ENCODE measurements around the gene NANOS3. TPM values are rescaled to one million over a fixed set of nuclear protein-coding genes. Genes with fewer than 3 reads are reported as not detected.
A peak's percentile ranks its signal among the peaks of the same experiment; 100 is the strongest.

NANOS3 gene
- total RNA-seq, 8 experiments from 2014 or later, result 1.4 to 14.9 (median 3.7) TPM; not detected in 2

GRCh38 chr19:13861392-13861713 is 15.6 kb upstream of the NANOS3 start:
- no peak overlapping the region for H3K27ac ChIP-seq
- no peak for ATAC-seq (replicated peaks in 6 of 8)
- in situ Hi-C loops (cut with MboI; ENCODE audit: low pct_unique_long_range_greater_than_20kb in 2 of 9, low sequenced_read_pairs in 9 of 9, unreplicated experiment in 9 of 9), result loop anchor here in 8 of 9 experiments (10.0 to 25.0 kb wide), 4 partner anchors 77 to 274 kb away; no protein-coding TSS in a partner anchor

GRCh38 chr19:13861714-13862531 is 15.0 kb upstream of the NANOS3 start:
- Histone ChIP-seq H3K27ac (no peak overlapping the region), H3K4me3 (peak overlapping the region in 4 of 5 donors; percentile 5 to 14 (median 8)), H3K4me1 (replicated peaks in 1 of 2) (peaks cover 23 to 25% of the 10 kb centered on the region in 2 donors)
- peak; percentile 71 to 86 (median 76) for ATAC-seq (replicated peaks in 6 of 8)
- in situ Hi-C loops (cut with MboI; ENCODE audit: low pct_unique_long_range_greater_than_20kb in 2 of 9, low sequenced_read_pairs in 9 of 9, unreplicated experiment in 9 of 9), result loop anchor here in 8 of 9 experiments (10.0 to 25.0 kb wide), 4 partner anchors 77 to 275 kb away; no protein-coding TSS in a partner anchor
- WGBS, 10 experiments, result 0% methylated on average over 1 to 7 of the region's 27 CpGs; no CpG with 5 or more reads in 8 of the 10 experiments

More at GRCh38 chr19:13861392-13861713, 15.6 kb upstream of the NANOS3 start:
- no peak overlapping the region for H3K4me3 ChIP-seq
- H3K4me1 ChIP-seq (replicated peaks in 1 of 2), result peaks cover 18 to 21% of the 10 kb centered on the region in 2 donors
- WGBS, 10 experiments, result 20 to 93% (median 80%) methylated on average over 1 to 9 of the region's 11 CpGs; no CpG with 5 or more reads in 5 of the 10 experiments

- H3K4me3 ChIP-seq, result peak overlapping the region in 3 of 5 donors; percentile 52 to 92 (median 67)
- no peak for ATAC-seq (replicated peaks in 6 of 8)
- in situ Hi-C loops (cut with MboI; ENCODE audit: low pct_unique_long_range_greater_than_20kb in 2 of 9, low sequenced_read_pairs in 9 of 9, unreplicated experiment in 9 of 9), result loop anchor here in 8 of 9 experiments (10.0 to 25.0 kb wide), 4 partner anchors 79 to 277 kb away; no protein-coding TSS in a partner anchor
- H3K4me1 ChIP-seq (replicated peaks in 1 of 2), result peaks cover 23 to 25% of the 10 kb centered on the region in 2 donors
- WGBS, 10 experiments, result 20 to 80% (median 60%) methylated on average over 1 of the region's 13 CpGs; no CpG with 5 or more reads in 7 of the 10 experiments
- no peak overlapping the region for H3K27ac ChIP-seq
Measured at GRCh38 chr19:13864046-13864666, 12.8 kb upstream of the NANOS3 start.

GRCh38 chr19:13864667-13865570 is 12.0 kb upstream of the NANOS3 start:
- in situ Hi-C loops (cut with MboI; ENCODE audit: low pct_unique_long_range_greater_than_20kb in 2 of 9, low sequenced_read_pairs in 9 of 9, unreplicated experiment in 9 of 9), result loop anchor here in 8 of 9 experiments (10.0 to 25.0 kb wide), 4 partner anchors 80 to 278 kb away; no protein-coding TSS in a partner anchor
- peak in 5 of 8 experiments; percentile 21 to 49 (median 38) for ATAC-seq (replicated peaks in 6 of 8)
- H3K4me1 ChIP-seq (replicated peaks in 1 of 2), result peaks cover 23 to 25% of the 10 kb centered on the region in 2 donors
- WGBS, 10 experiments, result 21% methylated on average over 3 of the region's 113 CpGs; no CpG with 5 or more reads in 9 of the 10 experiments
- H3K27ac ChIP-seq, result peak overlapping the region; percentile 54 to 69
- H3K4me3 ChIP-seq, result peak overlapping the region; percentile 52 to 92 (median 67)

- WGBS, 10 experiments, result 43% methylated on average over 2 of the region's 82 CpGs; no CpG with 5 or more reads in 9 of the 10 experiments
- in situ Hi-C loops (cut with MboI; ENCODE audit: low pct_unique_long_range_greater_than_20kb in 2 of 9, low sequenced_read_pairs in 9 of 9, unreplicated experiment in 9 of 9), result loop anchor here in 8 of 9 experiments (10.0 to 25.0 kb wide), 4 partner anchors 81 to 279 kb away; no protein-coding TSS in a partner anchor
- Histone ChIP-seq H3K27ac (peak overlapping the region; percentile 54 to 69), H3K4me3 (peak overlapping the region; percentile 52 to 92 (median 67)), H3K4me1 (replicated peaks in 1 of 2) (peaks cover 23 to 25% of the 10 kb centered on the region in 2 donors)
- peak in 6 of 8 experiments; percentile 5 to 28 (median 20) for ATAC-seq (replicated peaks in 6 of 8)
Measured at GRCh38 chr19:13865571-13866462, 11.1 kb upstream of the NANOS3 start.

GRCh38 chr19:13866463-13867046 is 10.4 kb upstream of the NANOS3 start:
- Histone ChIP-seq H3K4me3 (peak overlapping the region; percentile 52 to 92 (median 67)), H3K4me1 (replicated peaks in 1 of 2) (peaks cover 22 to 24% of the 10 kb centered on the region in 2 donors), H3K27ac (peak overlapping the region in 1 of 2 donors; percentile 54)
- 43 to 100% (median 71%) methylated on average over 2 to 7 of the region's 15 CpGs; no CpG with 5 or more reads in 4 of the 10 experiments for WGBS, 10 experiments
- ATAC-seq (replicated peaks in 6 of 8), result peak in 5 of 8 experiments; percentile 2 to 18 (median 13)
- in situ Hi-C loops (cut with MboI; ENCODE audit: low pct_unique_long_range_greater_than_20kb in 2 of 9, low sequenced_read_pairs in 9 of 9, unreplicated experiment in 9 of 9), result loop anchor here in 8 of 9 experiments (10.0 to 25.0 kb wide), 4 partner anchors 82 to 279 kb away; no protein-coding TSS in a partner anchor

GRCh38 chr19:13868663-13869062 is 8.3 kb upstream of the NANOS3 start:
- WGBS, 10 experiments, result 40 to 100% (median 71%) methylated on average over 1 to 2 of the region's 4 CpGs; no CpG with 5 or more reads in 3 of the 10 experiments
- Histone ChIP-seq H3K27ac (no peak overlapping the region), H3K4me1 (replicated peaks in 1 of 2) (peaks cover 18 to 22% of the 10 kb centered on the region in 2 donors), H3K4me3 (no peak overlapping the region)
- in situ Hi-C loops (cut with MboI; ENCODE audit: low pct_unique_long_range_greater_than_20kb in 2 of 9, low sequenced_read_pairs in 9 of 9, unreplicated experiment in 9 of 9), result loop anchor here in 8 of 9 experiments (10.0 to 25.0 kb wide), 4 partner anchors 84 to 281 kb away; no protein-coding TSS in a partner anchor
- ATAC-seq (replicated peaks in 6 of 8), result no peak

GRCh38 chr19:13869281-13869680 is 7.7 kb upstream of the NANOS3 start:
- in situ Hi-C loops (cut with MboI; ENCODE audit: low pct_unique_long_range_greater_than_20kb in 2 of 9, low sequenced_read_pairs in 9 of 9, unreplicated experiment in 9 of 9), result loop anchor here in 8 of 9 experiments (10.0 to 25.0 kb wide), 4 partner anchors 84 to 282 kb away; no protein-coding TSS in a partner anchor
- ATAC-seq (replicated peaks in 6 of 8), result no peak
- WGBS, 10 experiments, result 33 to 83% (median 70%) methylated on average over 1 to 5 of the region's 13 CpGs; no CpG with 5 or more reads in 6 of the 10 experiments

GRCh38 chr19:13870873-13871272 is 6.1 kb upstream of the NANOS3 start:
- H3K27ac ChIP-seq, result no peak overlapping the region
- no peak for ATAC-seq (replicated peaks in 6 of 8)
- peaks cover 8 to 10% of the 10 kb centered on the region in 2 donors for H3K4me1 ChIP-seq (replicated peaks in 1 of 2)
- 20% methylated on average over 1 of the region's 4 CpGs; no CpG with 5 or more reads in 9 of the 10 experiments for WGBS, 10 experiments
- no peak overlapping the region for H3K4me3 ChIP-seq
- in situ Hi-C loops (cut with MboI; ENCODE audit: low pct_unique_long_range_greater_than_20kb in 2 of 9, low sequenced_read_pairs in 9 of 9, unreplicated experiment in 9 of 9), result loop anchor here in 7 of 9 experiments (10.0 to 25.0 kb wide), 4 partner anchors 204 to 284 kb away; partner anchors contain the start of genes MISP3 (in 2 of the 7) and C19orf67 (in 1 of the 7)

More at GRCh38 chr19:13869281-13869680, 7.7 kb upstream of the NANOS3 start:
- H3K4me3 ChIP-seq, result no peak overlapping the region
- H3K4me1 ChIP-seq (replicated peaks in 1 of 2), result peaks cover 14 to 16% of the 10 kb centered on the region in 2 donors
- no peak overlapping the region for H3K27ac ChIP-seq

- WGBS, 10 experiments, result 20 to 88% (median 52%) methylated on average over 2 to 3 of the region's 5 CpGs; no CpG with 5 or more reads in 6 of the 10 experiments
Measured at GRCh38 chr19:13872339-13872694, 4.6 kb upstream of the NANOS3 start.

More at GRCh38 chr19:13872339-13872694, 4.6 kb upstream of the NANOS3 start:
- no peak for ATAC-seq (replicated peaks in 6 of 8)
- Histone ChIP-seq H3K27ac (no peak overlapping the region), H3K4me3 (no peak overlapping the region), H3K4me1 (replicated peaks in 1 of 2) (peaks cover 0 to 3% of the 10 kb centered on the region in 2 donors)
- in situ Hi-C loops (cut with MboI; ENCODE audit: low pct_unique_long_range_greater_than_20kb in 2 of 9, low sequenced_read_pairs in 9 of 9, unreplicated experiment in 9 of 9), result loop anchor here in 7 of 9 experiments (10.0 to 25.0 kb wide), 4 partner anchors 202 to 285 kb away; partner anchors contain the start of genes MISP3 (in 2 of the 7) and C19orf67 (in 1 of the 7)

Data from motor neuron (in vitro differentiated cells).